Stimulated activated naive CD4-positive, alpha-beta T cell treated with Interleukin-2 at 50 U/mL for 16 hours (primary cell): Measurements from ENCODE around the gene CYP26A1.

ENCODE experiments used
- DNase-seq: peaks from one replicate; lab custom pipeline; 2025; lab: John Stamatoyannopoulos, UW

CYP26A1 gene, protein sequence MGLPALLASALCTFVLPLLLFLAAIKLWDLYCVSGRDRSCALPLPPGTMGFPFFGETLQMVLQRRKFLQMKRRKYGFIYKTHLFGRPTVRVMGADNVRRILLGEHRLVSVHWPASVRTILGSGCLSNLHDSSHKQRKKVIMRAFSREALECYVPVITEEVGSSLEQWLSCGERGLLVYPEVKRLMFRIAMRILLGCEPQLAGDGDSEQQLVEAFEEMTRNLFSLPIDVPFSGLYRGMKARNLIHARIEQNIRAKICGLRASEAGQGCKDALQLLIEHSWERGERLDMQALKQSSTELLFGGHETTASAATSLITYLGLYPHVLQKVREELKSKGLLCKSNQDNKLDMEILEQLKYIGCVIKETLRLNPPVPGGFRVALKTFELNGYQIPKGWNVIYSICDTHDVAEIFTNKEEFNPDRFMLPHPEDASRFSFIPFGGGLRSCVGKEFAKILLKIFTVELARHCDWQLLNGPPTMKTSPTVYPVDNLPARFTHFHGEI

DNA sequence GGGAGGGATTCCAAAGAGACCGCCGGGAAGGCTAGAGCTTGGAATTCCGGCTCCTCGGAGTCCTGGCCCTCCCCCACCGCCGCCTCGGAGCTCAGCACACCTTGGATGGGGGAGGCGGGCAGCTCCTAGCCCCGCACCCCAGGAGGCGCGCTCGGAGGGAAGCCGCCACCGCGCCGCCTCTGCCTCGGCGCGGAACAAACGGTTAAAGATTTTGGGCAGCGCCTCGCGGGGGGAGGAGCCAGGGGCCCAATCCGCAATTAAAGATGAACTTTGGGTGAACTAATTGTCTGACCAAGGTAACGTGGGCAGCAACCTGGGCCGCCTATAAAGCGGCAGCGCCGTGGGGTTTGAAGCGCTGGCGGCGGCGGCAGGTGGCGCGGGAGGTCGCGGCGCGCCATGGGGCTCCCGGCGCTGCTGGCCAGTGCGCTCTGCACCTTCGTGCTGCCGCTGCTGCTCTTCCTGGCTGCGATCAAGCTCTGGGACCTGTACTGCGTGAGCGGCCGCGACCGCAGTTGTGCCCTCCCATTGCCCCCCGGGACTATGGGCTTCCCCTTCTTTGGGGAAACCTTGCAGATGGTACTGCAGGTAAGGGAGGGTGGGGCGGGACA lies at the start of gene CYP26A1:
TSS of gene CYP26A1 (plus strand) at position 355 of the 608 bp plus-strand sequence. CDS start at position 397, 42 bp downstream.
- DNase-seq = no peak

GRCh38 chr10:93026072-93026471 lies 47.6 kb upstream of the CYP26A1 start:
- DNase-seq = no peak

- DNase-seq = no peak
These were observed 46.2 kb upstream of the CYP26A1 start for GRCh38 chr10:93027508-93027907.

- no peak for DNase-seq
These were observed 44.8 kb upstream of the CYP26A1 start for GRCh38 chr10:93028883-93029282.

DNA sequence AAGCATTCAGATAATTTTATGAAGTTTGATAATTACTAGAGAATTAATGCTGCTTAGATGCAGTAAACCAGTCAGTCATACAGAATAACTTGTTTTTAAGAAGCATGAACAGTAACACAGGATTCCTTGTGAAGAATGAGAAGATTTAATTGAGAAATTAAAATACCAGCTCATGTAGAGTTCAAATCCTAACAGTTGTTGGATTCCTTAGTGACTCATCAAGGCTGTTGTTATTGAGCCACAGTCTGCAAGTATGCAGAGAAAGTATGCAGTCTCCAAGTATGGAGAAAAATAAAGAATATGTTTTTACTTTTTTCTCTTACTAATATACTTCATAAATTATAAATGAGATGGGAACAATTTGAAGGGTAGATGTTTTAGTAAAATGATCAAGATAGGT lies 43.3 kb upstream of the CYP26A1 start:
- DNase-seq = no peak

- no peak for DNase-seq
These were observed 41.4 kb upstream of the CYP26A1 start for GRCh38 chr10:93032105-93032808.

DNA sequence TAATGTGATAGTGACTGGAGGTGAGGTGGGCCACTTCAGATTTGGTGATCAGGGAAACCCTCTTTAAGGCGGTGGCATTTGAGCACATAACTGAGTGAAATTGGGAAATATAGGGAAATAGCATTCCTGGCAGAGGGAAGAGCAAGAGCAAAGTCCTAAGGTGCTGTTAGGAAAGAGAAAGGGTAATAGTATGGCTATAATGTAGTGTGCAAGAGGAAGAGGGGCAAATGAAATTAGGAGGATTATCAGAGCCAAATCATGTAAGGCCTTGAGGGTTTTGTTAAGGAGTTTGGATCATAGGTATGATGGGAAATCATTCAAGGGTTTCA lies 40.9 kb upstream of the CYP26A1 start:
- no peak for DNase-seq

GRCh38 chr10:93034426-93034825 lies 39.3 kb upstream of the CYP26A1 start:
- no peak for DNase-seq

DNA sequence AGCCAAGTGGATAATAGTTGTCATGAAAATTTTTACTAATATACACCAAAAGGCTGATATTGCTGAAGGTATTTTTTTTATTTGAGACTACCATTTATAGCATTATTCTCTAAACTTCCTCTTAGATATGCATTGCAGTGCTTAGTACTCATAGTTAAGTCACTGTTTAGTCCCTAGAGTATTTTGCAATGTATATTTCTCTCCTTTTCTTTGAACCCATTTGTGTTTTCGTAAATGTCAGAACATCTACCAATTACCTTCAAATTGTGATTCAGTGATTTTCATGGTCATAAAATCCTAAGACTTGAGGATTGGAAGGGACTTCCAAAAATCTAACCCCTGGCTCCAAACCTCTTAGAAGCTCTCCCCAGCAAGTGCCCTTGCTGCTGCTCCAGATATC lies 34.6 kb upstream of the CYP26A1 start:
- no peak for DNase-seq

GRCh38 chr10:93039721-93040120 lies 34.0 kb upstream of the CYP26A1 start:
- no peak for DNase-seq

GRCh38 chr10:93054486-93054885 lies 19.2 kb upstream of the CYP26A1 start:
- no peak for DNase-seq

GRCh38 chr10:93058139-93058538 lies 15.6 kb upstream of the CYP26A1 start:
- no peak for DNase-seq

GRCh38 chr10:93059975-93060886 lies 13.5 kb upstream of the CYP26A1 start, which contains the start of gene CYP26C1:
TSS of gene CYP26C1 (plus strand) at chr10:93060798. CDS start at chr10:93061264, 466 bp downstream.
- no peak for DNase-seq

GRCh38 chr10:93060887-93061593 lies 12.7 kb upstream of the CYP26A1 start:
- DNase-seq = no peak

DNA sequence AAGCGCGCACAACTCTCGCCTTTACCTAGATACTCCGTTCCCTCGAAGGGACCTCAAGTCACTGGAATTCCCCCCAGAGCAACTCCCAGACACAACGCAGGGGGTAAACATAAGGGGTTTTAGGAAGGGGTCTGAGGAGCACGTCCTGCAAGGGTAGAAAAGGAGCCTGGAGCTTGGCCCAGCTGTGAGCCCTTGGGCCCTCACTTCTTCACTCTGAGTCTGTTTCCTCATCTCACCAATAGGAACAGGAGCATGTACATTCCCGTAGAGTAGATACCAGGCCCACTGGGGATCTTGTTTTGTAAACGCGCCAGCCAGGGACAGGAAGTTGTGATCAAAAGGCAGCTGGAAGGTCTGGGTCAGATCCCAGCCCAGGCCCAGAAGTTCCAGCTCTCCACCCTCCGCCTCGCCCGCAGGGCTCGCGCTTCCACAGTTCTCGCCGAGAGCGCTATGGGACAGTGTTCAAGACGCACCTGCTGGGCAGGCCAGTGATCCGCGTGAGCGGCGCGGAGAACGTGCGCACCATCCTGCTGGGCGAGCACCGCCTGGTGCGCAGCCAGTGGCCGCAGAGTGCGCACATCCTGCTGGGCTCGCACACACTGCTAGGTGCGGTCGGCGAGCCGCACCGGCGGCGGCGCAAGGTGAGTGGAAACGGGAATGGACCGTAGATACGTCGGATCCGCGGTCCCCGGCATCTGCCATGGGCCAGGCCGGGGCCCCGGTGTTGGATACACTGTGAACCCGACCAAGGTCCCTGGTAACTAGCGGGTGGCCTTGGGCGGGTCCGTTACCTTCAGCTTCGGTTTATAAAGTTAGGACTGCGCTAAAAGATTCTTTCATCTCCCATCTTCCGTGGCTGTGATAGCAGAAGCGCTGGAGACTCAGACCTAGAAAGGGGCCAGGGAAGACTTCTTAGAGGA lies 11.8 kb upstream of the CYP26A1 start:
- DNase-seq = no peak

DNA sequence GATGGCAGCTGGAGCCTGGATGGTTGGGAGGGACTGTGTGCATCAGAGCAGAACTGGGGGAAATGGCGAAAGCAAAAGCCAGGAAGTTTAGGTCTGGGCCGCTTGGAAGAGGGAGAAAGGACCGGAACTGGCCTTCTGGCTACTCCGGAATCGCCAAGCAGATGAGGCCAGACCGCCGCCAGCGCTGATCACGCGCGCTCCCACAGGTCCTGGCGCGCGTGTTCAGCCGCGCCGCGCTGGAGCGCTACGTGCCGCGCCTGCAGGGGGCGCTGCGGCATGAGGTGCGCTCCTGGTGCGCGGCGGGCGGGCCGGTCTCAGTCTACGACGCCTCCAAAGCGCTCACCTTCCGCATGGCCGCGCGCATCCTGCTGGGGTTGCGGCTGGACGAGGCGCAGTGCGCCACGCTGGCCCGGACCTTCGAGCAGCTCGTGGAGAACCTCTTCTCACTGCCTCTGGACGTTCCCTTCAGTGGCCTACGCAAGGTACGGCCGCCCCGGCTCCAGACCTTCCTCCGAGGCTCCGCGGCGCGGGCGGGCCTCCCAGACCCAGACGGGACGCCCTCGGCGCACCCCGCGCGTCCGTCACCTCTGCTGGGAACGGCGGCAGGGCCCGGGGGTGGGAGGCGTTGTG lies 11.1 kb upstream of the CYP26A1 start:
- no peak for DNase-seq

- DNase-seq = no peak
These were observed 10.3 kb upstream of the CYP26A1 start for GRCh38 chr10:93063144-93063976.

DNA sequence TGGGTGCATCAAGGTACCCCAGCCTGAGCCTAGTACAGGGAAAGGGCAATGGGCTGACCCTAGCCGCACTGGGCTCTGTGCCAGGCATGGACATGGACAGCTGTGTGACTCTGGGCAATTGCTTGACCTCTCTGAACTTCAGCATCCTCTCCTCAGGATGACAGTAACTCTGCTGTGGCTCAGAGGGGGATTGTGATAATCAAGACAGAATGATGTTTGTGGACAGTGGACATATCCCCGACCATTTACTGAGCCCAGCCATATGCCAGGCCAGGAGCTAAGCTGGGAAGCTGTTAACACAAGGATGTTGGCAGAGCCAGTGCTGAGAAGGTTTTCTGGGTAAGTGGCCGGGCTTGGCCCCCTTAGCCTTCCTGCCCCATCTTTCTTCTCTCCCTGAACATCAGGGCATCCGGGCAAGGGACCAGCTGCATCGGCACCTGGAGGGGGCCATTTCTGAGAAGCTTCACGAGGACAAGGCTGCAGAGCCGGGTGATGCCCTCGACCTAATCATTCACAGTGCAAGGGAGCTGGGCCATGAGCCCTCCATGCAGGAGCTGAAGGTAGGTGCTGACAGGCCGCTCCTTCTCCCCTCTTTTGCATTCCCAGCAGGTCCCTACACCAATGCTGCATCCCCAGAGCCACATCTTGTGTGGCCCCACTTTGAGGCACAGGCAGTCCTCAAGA lies 9.6 kb upstream of the CYP26A1 start:
- no peak for DNase-seq
